ENCODE results near the gene TBC1D14.

- no peak for TF ChIP-seq CTCF (IDR thresholded peaks at IDR 0.05)
- no peak for TF ChIP-seq POLR2A (IDR thresholded peaks at IDR 0.05)
These were observed 107.9 kb downstream of the TBC1D14 start for GRCh38 chr4:7017446-7018048.
